Mucosa of descending colon (tissue), 3 donors: ENCODE measurements around the gene VPS13C. TPM values are rescaled to one million over a fixed set of nuclear protein-coding genes. Genes with fewer than 3 reads are reported as not detected.

Experiments used
- ATAC-seq: fragments of 200-7000 bp; cut with Tn5 transposase; one replicate; pipeline ENCODE4 v1.9.1; 2020; ENCODE audit warnings: mild to moderate bottlenecking, moderate library complexity
- DNase-seq, 3 donors: peaks; one replicate each; pipeline ENCODE4 v3.0.0-alpha.2; 2020
- H3K36me3 ChIP-seq: fragments of 200-600 bp; one replicate; pipeline ENCODE4 v1.8.0; 2021; ENCODE audit warnings: low read depth, mild to moderate bottlenecking
- H3K4me1 ChIP-seq: fragments of 200-600 bp; one replicate; pipeline ENCODE4 v1.8.0; 2021; ENCODE audit warnings: low read depth, mild to moderate bottlenecking
- H3K4me3 ChIP-seq: fragments of 200-600 bp; one replicate; pipeline ENCODE4 v1.8.0; 2021; ENCODE audit warnings: mild to moderate bottlenecking
- H3K9me3 ChIP-seq: fragments of 200-600 bp; one replicate; pipeline ENCODE4 v1.8.0; 2021; ENCODE audit warnings: mild to moderate bottlenecking
- intact Hi-C, 2 donors: fragments of 100-400 bp; cut with DNase I in 1 of 2; cut with micrococcal nuclease in 1 of 2; formaldehyde crosslinking; loops; one replicate each; pipeline versions ENCODE4 v1.11.0 to v1.11.1; 2022; cut with DNase I, micrococcal nuclease
- total RNA-seq, 3 donors: library from RNA; stranded (reverse); fragmentation: NEBNext Ultra II Directional in 2 of 3; extraction: Animal tissue kit (Norgen Biotek cat#: 25700) in 2 of 3; gene quantifications; one replicate each; pipeline versions ENCODE4 v1.2.1 to v1.2.4, GENCODE V29; 2021 to 2023
- TF ChIP-seq, protein P1 (sequence below): fragments of 200-600 bp; IDR thresholded peaks from one replicate; pipeline ENCODE4 v1.8.0; 2022; ENCODE audit warnings: antibody characterized with exemption, mild to moderate bottlenecking
- donor health status: DM: no; HTN: no; CAD: no; lungs with moderate emphysema.
- donor health status: DM: no; HTN: no; CAD: no.
- donor health status: DM: no; HTN: yes; CAD: no.

The VPS13C gene
- total RNA-seq, 3 donors from 2014 or later, result 51.0 to 76.1 (median 57.1) TPM

DNA sequence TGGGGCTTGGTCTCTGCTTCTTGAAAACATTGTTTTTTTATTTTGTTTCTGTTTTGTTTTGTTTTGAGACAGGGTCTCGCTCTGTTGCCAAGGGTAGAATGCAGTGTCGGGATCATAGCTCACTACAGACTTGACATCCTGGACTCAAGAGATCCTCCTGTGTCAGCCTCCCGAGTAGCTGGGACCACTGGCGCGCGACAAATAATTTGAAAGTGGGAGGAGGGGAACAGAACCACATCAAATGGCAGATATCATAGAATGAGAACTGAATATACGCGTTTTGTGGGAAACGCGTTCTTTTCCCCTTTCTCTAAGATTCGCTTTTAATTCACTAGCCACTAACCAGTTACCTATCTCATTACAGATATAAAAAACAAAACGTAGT lies 641 bp upstream of the VPS13C start:
- Histone ChIP-seq H3K36me3 (no peaks in the 10 kb centered on the region), H3K9me3 (no peaks in the 10 kb centered on the region), H3K4me1 (peaks cover 12% of the 10 kb centered on the region), H3K4me3 (peak overlapping the region; percentile 88)
- ATAC-seq (peak; percentile 1), DNase-seq (no peak)
- intact Hi-C loops, result no loop called here
- TF ChIP-seq, protein P1, sequence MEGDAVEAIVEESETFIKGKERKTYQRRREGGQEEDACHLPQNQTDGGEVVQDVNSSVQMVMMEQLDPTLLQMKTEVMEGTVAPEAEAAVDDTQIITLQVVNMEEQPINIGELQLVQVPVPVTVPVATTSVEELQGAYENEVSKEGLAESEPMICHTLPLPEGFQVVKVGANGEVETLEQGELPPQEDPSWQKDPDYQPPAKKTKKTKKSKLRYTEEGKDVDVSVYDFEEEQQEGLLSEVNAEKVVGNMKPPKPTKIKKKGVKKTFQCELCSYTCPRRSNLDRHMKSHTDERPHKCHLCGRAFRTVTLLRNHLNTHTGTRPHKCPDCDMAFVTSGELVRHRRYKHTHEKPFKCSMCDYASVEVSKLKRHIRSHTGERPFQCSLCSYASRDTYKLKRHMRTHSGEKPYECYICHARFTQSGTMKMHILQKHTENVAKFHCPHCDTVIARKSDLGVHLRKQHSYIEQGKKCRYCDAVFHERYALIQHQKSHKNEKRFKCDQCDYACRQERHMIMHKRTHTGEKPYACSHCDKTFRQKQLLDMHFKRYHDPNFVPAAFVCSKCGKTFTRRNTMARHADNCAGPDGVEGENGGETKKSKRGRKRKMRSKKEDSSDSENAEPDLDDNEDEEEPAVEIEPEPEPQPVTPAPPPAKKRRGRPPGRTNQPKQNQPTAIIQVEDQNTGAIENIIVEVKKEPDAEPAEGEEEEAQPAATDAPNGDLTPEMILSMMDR, result no peak

DNA sequence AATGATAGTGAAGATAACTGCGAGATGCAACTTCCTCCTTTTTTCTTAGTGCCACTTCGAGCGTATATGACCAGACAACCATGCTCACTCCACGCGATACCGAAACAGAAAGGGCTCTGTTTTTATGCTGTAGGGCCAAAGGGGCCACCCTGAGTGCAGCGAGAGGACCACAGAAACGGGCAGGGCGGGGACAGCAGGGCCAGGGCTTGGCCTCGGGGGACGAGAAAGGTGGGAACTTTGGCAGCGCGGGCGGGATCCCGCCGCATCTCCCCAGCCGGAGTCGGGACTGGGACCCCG lies 483 bp downstream of the VPS13C start:
- peak; percentile 81 for ATAC-seq
- TF ChIP-seq, protein P1, result no peak

DNA sequence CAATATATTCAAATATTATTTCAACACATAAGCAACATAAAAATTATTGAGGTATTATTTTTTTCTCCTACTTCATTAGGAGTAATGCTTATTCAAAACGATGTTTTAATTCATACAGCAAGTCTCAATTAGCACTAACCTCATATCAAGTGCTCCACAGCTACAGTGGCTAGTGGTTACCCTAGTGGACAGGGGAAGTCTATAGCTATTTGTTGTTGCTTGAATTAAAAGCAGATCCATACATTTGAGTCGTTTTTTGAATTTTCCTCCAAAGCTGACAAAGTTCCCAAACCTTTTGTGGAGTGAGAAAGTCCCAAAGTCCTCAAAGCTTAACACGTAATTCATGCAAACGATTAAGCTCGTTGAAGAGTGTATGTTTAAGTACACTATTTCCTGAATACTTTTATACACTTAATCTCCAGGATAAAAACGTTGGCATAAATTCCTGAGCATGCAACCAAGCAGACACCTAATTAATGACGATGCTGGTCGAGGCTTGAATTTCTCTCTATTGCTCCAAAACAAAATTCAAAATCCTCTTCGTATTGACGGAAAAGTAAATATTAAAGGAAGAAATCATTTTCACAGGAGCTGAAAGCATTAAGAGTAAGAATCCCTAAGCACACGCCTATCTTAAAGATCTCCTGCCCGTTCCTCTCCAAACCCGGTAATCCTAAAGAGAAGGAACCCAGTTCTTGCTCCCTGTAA lies 985 bp downstream of the VPS13C start:
- H3K36me3 ChIP-seq, result no peaks in the 10 kb centered on the region
- H3K9me3 ChIP-seq, result no peaks in the 10 kb centered on the region
- H3K4me1 ChIP-seq, result peaks cover 12% of the 10 kb centered on the region
- peak overlapping the region; percentile 88 for H3K4me3 ChIP-seq
- ATAC-seq, result no peak
- no peak for DNase-seq
- intact Hi-C loops, result no loop called here
- TF ChIP-seq, protein P1, result no peak

More for the DNA sequence above, 483 bp downstream of the VPS13C start:
- Histone ChIP-seq H3K4me1 (peaks cover 12% of the 10 kb centered on the region), H3K9me3 (no peaks in the 10 kb centered on the region), H3K36me3 (no peaks in the 10 kb centered on the region), H3K4me3 (peak overlapping the region; percentile 88)
- DNase-seq, result peak; percentile 74 to 78 (median 76)
- intact Hi-C loops, result no loop called here

DNA sequence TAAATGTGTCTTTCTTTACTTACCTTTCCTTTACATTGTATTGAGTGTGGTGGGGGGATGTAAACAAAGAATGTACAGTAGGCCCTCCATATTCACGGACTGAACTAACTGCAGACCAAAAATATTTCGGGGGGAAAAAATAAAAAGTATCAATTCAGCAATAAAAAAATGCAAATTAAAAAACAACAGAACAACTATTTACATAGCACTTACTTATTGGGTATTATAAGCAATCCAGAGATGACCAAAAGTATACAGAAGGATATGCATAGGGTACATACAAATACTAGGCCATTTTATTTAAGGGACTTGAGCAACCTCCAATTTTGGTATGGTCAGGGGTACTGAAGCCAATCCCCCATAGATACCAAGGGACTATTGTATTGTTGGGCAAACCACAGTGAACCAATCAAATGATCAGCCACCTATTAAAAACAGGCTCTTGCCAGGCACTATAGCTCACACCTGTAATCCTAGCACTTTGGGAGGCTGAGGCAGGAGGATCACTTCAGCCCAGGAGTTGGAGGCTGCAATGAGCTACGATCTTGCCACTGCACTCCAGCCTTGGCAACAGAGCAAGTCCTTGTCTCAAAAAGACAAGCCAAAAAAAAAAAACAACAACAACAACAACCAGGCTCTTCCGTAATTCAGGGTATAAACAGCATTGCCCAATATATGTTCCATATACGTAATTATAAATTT lies 1.8 kb downstream of the VPS13C start:
- intact Hi-C loops, result no loop called here
- TF ChIP-seq, protein P1, result no peak
- ATAC-seq (no peak), DNase-seq (no peak)
- Histone ChIP-seq H3K36me3 (no peaks in the 10 kb centered on the region), H3K4me3 (no peak overlapping the region), H3K4me1 (peaks cover 12% of the 10 kb centered on the region), H3K9me3 (no peaks in the 10 kb centered on the region)

DNA sequence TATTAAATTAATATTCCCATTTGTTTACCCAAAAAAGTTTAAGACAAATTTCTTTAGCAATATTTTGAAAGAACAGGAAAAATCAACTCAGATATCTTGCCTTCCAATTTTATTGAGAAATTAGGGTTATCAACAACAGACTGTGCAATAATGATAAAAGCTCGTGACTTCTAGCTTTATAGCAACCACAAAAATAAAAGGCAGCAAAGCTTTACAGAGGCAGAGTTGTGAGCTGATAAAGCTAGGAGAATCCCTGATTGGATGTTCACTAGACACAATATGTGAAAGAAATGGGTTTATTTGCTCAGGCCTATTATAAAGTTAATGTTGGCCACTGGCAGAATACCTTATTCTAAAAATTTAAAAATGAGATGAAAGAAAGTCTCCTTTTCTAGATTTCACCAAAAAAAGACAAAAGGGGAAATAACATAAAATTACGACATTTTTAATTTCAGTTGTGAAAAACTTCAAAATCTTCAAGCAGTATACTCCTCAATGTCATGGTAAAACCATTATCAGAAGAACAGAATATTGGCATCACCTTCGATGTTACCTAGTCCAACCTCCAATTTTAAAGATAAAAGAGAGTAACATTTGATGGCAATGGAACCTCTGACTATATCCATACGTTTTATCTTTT lies 2.8 kb downstream of the VPS13C start:
- TF ChIP-seq, protein P1, result no peak
- no peak for ATAC-seq
- Histone ChIP-seq H3K4me3 (no peak overlapping the region), H3K9me3 (no peaks in the 10 kb centered on the region), H3K36me3 (no peaks in the 10 kb centered on the region), H3K4me1 (peaks cover 12% of the 10 kb centered on the region)
- no peak for DNase-seq
- intact Hi-C loops, result no loop called here
